T-helper 2 cell treated with Interferon-gamma antibody and Interleukin-4, amounts not matched to agents 100 ng/mL and 5 ng/mL, for 36 hours (primary cell): ENCODE measurements around the gene USP9Y. TPM values are rescaled to one million over a fixed set of nuclear protein-coding genes. Genes with fewer than 3 reads are reported as not detected.

Experiments
- intact Hi-C: fragments of 100-400 bp; cut with micrococcal nuclease; formaldehyde crosslinking; loops from one replicate; pipeline ENCODE4 v1.15.1; 2023
- total RNA-seq: library from RNA; stranded (reverse); gene quantifications from 2 replicates; pipeline ENCODE4 v1.2.3, GENCODE V29; 2022

Gene USP9Y
- total RNA-seq, 1 donor from 2014 or later: 16.5 TPM

DNA sequence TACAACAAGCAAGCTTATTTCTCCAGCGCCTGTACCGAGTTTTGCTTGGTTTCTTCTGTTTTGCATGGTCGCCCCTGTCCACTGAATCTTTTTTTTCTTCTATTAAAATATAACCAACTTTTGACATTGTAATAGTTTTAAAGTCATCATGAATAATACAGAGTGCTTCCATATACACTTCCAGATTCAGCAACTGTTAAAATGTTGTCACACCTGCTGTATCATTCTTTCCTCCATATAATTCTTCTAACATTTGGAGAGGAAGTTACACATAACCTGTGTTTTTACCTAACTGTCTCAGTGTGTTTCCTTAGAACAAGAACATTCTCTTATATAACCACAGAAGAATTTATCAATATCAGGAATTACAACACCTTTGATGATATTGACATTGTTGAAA, 83.5 kb downstream of the USP9Y start:
- intact Hi-C loops: no loop called here

DNA sequence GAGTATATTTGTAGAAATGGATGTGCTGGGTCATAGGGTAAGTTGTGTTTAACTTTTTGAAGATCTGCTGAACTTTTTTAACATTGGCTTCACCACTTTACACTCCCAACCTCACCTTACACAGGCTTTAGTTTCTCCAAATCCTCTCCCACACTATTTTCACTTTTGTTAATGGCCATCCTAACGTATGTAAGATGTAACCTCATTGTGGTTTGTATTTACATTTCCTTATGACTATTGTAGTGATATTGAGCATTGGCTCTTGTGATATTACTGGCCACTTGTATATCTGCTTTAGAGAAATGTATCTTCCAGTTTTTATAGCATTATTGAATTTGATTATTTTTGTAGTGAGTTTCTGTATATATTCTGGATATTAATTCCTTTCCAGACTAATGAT, 93.0 kb downstream of the USP9Y start:
- intact Hi-C loops: no loop called here

DNA sequence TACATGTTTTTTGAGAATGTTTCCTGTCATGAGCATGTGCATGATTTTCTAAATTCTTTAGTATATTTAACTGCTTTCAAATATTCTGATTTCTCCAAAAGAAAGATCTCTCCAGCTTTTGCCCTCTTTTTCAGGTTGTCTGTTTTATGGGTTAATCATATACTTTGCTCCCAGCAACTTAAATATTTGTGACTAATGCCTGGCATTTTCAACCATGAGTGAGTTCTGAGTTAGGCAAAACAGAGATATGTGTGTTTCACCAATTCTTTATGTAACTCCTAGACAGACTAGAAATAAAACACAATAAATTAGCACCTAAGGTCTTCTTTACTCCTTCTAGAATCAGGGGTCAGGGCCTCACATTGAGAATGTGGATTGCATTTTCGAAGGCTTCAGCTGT, 107.0 kb downstream of the USP9Y start:
- intact Hi-C loops: no loop called here

DNA sequence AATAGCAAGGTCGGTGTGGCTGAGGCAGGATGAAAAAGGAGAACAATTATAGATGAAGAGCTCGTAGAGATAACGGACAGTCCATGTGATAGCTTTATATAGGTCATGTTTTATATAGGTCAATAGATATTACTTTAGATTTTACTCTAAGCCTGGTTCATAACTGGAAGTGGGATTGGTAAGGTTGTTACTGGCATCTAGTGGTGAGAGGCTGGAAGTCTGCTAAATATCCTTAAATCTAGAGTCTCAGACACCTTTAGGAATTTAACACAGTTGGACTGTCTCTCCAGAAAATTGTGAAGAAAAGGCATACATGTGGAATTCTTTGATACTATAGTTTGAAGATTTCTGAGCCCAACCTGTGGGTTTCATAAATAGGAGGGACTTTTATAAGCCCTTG, 108.0 kb downstream of the USP9Y start:
- intact Hi-C loops: no loop called here

GRCh38 chrY:12823408-12823807, 122.4 kb downstream of the USP9Y start:
- intact Hi-C loops: no loop called here

GRCh38 chrY:12826791-12827190, 125.8 kb downstream of the USP9Y start:
- intact Hi-C loops: no loop called here

GRCh38 chrY:12833284-12833683, 132.3 kb downstream of the USP9Y start:
- intact Hi-C loops: no loop called here

GRCh38 chrY:12837550-12837949, 136.5 kb downstream of the USP9Y start:
- intact Hi-C loops: no loop called here

DNA sequence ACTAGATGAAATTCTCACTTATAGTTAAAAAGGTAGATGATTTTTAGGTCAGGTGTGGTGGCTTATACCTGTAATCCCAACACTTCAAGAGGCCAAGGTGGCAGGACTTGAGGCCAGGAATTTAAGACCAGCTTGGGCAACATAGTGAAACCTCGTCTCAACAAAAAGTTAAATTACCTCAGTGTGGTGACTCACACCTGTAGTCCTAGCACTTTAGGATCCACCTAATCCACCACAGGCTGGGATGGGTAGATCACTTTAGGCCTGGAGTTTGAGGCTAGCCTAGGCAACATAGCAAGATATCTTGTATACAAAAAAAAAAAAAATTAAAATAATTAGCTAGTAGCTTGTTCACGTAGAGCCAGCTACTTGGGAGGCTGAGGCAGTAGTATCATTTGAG, 140.3 kb downstream of the USP9Y start:
- intact Hi-C loops: no loop called here

DNA sequence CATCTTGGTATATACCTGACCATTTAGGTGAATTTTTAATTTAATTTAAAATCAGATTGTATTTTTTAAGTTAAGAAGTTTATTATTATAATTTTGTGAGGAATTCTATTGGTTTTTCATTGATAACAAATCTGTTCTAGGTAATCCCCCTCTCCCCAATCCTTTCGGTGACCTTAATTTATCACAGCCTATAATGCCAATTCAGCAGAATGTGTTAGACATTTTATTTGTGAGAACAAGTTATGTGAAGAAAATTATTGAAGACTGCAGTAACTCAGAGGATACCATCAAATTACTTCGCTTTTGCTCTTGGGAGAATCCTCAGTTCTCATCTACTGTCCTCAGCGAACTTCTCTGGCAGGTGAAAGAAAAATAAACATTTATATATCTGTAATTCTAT, 145.8 kb downstream of the USP9Y start:
- intact Hi-C loops: no loop called here

GRCh38 chrY:12855791-12856275, 154.8 kb downstream of the USP9Y start:
- intact Hi-C loops: no loop called here

DNA sequence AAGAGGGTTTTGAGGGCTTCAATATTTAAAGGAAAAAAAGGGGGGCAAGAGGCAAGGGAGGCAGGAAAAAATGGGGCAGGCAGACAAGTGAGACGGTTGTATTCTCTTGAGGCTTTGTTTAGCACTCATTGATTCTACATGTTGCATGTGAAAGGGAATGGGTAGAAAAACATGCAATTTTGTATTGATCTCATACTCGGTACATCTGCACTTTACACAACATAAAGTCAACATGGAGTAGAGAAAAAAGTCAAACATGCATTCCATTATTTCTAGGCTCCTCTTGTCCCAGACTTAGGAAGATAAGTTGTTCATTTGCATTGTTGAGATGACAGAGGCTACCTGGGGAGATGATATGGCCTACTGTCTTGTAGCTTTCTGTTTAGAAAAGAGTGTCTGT, 166.9 kb downstream of the USP9Y start:
- intact Hi-C loops: no loop called here

GRCh38 chrY:12896973-12897372, 195.9 kb downstream of the USP9Y start:
- intact Hi-C loops: no loop called here

DNA sequence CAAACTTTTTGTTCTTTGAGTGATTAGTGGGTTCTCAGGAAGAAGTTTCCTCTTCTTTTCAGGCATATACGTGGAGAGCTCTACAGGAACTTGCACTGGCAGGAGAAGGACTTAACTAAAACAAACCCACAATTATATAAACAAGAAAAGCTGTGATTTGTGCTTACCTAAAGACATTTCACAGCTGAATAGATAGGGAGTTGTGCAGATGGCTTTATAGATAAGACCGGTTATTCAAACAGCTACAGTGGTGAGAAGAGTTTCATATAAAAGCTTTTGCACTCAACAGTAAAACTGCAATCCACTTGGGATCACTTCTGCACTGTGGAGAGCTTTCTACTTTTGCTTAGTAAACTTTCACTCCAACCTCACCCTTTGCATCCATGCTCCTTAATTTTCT, 197.6 kb downstream of the USP9Y start:
- intact Hi-C loops: no loop called here

GRCh38 chrY:12904618-12905516, 203.8 kb downstream of the USP9Y start, which contains the start of gene DDX3Y:
Gene DDX3Y, plus strand, starts transcription at chrY:12904868. Its CDS starts 69 bp downstream, at chrY:12904937.
- intact Hi-C loops: loop anchor here (1.0 to 10.0 kb wide), 4 partner anchors 190 to 573 kb away; no protein-coding TSS in a partner anchor

GRCh38 chrY:12905517-12905872, 204.5 kb downstream of the USP9Y start:
- intact Hi-C loops: loop anchor here (1.0 to 10.0 kb wide), 3 partner anchors 189 to 573 kb away; no protein-coding TSS in a partner anchor

GRCh38 chrY:12905895-12906294, 204.9 kb downstream of the USP9Y start:
- intact Hi-C loops: loop anchor here (1.0 to 10.0 kb wide), 3 partner anchors 189 to 572 kb away; no protein-coding TSS in a partner anchor

Other genes with a start within 250 kb of the USP9Y start
- 98.7 and 99.1 TPM in 2 replicates for gene DDX3Y, start 203.6 kb downstream of the USP9Y start, total RNA-seq